Colonic mucosa (tissue), 4 donors: Measurements from ENCODE around the gene CUBN. TPM values are rescaled to one million over a fixed set of nuclear protein-coding genes. Genes with fewer than 3 reads are reported as not detected.

ENCODE experiments used
- DNase-seq: peaks from one replicate; pipeline ENCODE4 v3.0.0-alpha.2; 2020
- H3K27ac ChIP-seq: fragments of 200-600 bp; one replicate; pipeline ENCODE4 v1.8.0; 2021
- H3K27me3 ChIP-seq: fragments of 200-600 bp; one replicate; pipeline ENCODE4 v1.8.0; 2021
- H3K36me3 ChIP-seq: fragments of 200-600 bp; one replicate; pipeline ENCODE4 v1.8.0; 2021
- H3K4me1 ChIP-seq: fragments of 200-600 bp; one replicate; pipeline ENCODE4 v1.8.0; 2021; ENCODE audit warnings: mild to moderate bottlenecking
- H3K4me3 ChIP-seq: fragments of 200-600 bp; one replicate; pipeline ENCODE4 v1.8.0; 2021
- H3K9ac ChIP-seq, 2 donors: one replicate each; pipeline ENCODE4 v1.7.0; 2013; ENCODE audit warnings: control low read depth in 2 of 2, low read depth in 2 of 2, low read length in 2 of 2
- H3K9me3 ChIP-seq: fragments of 200-600 bp; one replicate; pipeline ENCODE4 v1.8.0; 2021
- intact Hi-C: fragments of 100-400 bp; cut with DNase I; formaldehyde crosslinking; loops from one replicate; pipeline ENCODE4 v1.14.1; 2022
- total RNA-seq, 2 donors: library from RNA; stranded (reverse); fragmentation: NEBNext Ultra II Directional in 1 of 2; extraction: Animal tissue kit (Norgen Biotek cat#: 25700) in 1 of 2; gene quantifications; one replicate each; pipeline ENCODE4 v1.2.1, GENCODE V29; 2021
- TF ChIP-seq, protein P1 (sequence below): fragments of 200-600 bp; IDR thresholded peaks from one replicate; pipeline ENCODE4 v1.8.0; 2022; ENCODE audit warnings: antibody characterized with exemption, mild to moderate bottlenecking
- donor health status: healthy.
- donor health status: DM: no; HTN: no; CAD: no.
- donor health status: DM: no; HTN: no; CAD: no.

CUBN gene
- total RNA-seq, 2 donors from 2014 or later: 0.25 to 0.42 TPM

DNA sequence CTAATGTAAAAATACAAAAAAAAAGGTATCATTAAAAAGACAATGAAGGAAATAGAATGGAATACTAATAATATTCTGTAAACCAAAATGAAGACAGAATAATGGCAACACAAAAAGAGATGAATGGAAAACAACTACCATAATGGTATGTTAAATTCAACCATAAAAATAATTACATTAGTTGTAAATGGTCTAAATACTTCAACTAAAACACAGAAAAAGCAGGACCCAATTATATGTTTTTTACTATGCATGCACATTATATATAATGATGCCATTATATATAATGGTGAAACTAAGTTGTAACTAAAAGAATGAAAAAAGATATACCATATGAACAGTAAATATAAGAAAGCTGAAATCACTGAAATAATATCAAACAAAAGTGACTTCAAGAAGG is 76.5 kb downstream of the CUBN start:
- TF ChIP-seq, protein P1, sequence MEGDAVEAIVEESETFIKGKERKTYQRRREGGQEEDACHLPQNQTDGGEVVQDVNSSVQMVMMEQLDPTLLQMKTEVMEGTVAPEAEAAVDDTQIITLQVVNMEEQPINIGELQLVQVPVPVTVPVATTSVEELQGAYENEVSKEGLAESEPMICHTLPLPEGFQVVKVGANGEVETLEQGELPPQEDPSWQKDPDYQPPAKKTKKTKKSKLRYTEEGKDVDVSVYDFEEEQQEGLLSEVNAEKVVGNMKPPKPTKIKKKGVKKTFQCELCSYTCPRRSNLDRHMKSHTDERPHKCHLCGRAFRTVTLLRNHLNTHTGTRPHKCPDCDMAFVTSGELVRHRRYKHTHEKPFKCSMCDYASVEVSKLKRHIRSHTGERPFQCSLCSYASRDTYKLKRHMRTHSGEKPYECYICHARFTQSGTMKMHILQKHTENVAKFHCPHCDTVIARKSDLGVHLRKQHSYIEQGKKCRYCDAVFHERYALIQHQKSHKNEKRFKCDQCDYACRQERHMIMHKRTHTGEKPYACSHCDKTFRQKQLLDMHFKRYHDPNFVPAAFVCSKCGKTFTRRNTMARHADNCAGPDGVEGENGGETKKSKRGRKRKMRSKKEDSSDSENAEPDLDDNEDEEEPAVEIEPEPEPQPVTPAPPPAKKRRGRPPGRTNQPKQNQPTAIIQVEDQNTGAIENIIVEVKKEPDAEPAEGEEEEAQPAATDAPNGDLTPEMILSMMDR: no peak

GRCh38 chr10:17051851-17052250 is 77.8 kb downstream of the CUBN start:
- TF ChIP-seq, protein P1: no peak
- intact Hi-C loops: no loop called here

More for the DNA sequence above, 76.5 kb downstream of the CUBN start:
- H3K4me3 ChIP-seq: no peak overlapping the region
- no peaks in the 10 kb centered on the region for H3K36me3 ChIP-seq
- no peaks in the 10 kb centered on the region for H3K27me3 ChIP-seq
- DNase-seq: no peak
- intact Hi-C loops: no loop called here
- no peaks in the 10 kb centered on the region for H3K9me3 ChIP-seq
- H3K9ac ChIP-seq: no peak overlapping the region
- H3K4me1 ChIP-seq: no peaks in the 10 kb centered on the region
- H3K27ac ChIP-seq: no peak overlapping the region

GRCh38 chr10:17049195-17049594 is 80.4 kb downstream of the CUBN start:
- Histone ChIP-seq H3K27ac (no peak overlapping the region), H3K4me3 (no peak overlapping the region), H3K36me3 (no peaks in the 10 kb centered on the region), H3K9me3 (no peaks in the 10 kb centered on the region), H3K27me3 (no peaks in the 10 kb centered on the region), H3K4me1 (no peaks in the 10 kb centered on the region), H3K9ac (no peak overlapping the region)
- no peak for DNase-seq
- intact Hi-C loops: no loop called here
- TF ChIP-seq, protein P1: no peak

More at GRCh38 chr10:17051851-17052250, 77.8 kb downstream of the CUBN start:
- H3K27me3 ChIP-seq: no peaks in the 10 kb centered on the region
- DNase-seq: no peak
- H3K4me3 ChIP-seq: no peak overlapping the region
- H3K4me1 ChIP-seq: no peaks in the 10 kb centered on the region
- H3K27ac ChIP-seq: no peak overlapping the region
- H3K9me3 ChIP-seq: no peaks in the 10 kb centered on the region
- no peaks in the 10 kb centered on the region for H3K36me3 ChIP-seq
- no peak overlapping the region for H3K9ac ChIP-seq

DNA sequence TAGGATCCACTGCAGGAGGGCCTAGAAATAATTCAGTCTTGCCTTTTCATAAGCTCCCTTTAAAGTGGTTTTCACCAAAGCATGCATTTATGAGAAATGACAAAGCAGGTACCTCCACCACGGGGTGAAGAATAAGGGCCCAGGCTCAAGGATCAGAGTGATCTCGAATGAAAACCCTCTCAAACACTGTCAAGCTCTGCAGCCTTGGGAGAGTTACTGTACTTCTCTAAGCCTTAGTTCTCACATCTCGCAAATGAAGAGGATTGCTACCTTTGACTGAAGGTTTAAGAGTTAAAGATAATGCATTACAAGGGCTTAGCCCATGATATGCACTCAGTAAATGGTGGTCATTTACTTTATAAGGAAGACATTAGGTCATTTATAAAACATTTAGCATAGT is 81.7 kb downstream of the CUBN start:
- no peaks in the 10 kb centered on the region for H3K36me3 ChIP-seq
- intact Hi-C loops: no loop called here
- H3K27me3 ChIP-seq: no peaks in the 10 kb centered on the region
- no peaks in the 10 kb centered on the region for H3K4me1 ChIP-seq
- H3K9ac ChIP-seq: no peak overlapping the region
- TF ChIP-seq, protein P1: no peak
- H3K4me3 ChIP-seq: no peak overlapping the region
- H3K27ac ChIP-seq: no peak overlapping the region
- DNase-seq: no peak
- H3K9me3 ChIP-seq: no peaks in the 10 kb centered on the region

DNA sequence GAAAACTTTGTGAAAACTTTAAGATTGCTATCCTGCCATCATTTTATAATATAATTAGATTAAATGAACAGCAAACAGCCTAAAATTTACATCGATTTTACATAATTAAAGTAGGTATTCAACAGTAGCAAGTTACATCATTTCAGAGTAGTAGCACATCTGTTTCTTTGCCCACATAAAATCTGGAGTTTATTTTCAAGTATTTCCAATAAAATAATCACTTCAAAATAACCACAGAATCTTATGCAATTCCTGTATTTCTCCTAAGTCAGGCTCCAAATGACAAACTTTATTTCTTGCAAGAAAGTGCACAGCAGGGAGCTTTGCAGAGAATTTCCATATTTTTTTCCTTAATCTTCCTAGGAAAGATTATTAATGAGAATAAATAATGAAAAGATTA is 82.6 kb downstream of the CUBN start:
- Histone ChIP-seq H3K27me3 (no peaks in the 10 kb centered on the region), H3K9me3 (no peaks in the 10 kb centered on the region), H3K27ac (no peak overlapping the region), H3K4me1 (no peaks in the 10 kb centered on the region), H3K9ac (no peak overlapping the region), H3K4me3 (no peak overlapping the region), H3K36me3 (no peaks in the 10 kb centered on the region)
- TF ChIP-seq, protein P1: no peak
- intact Hi-C loops: no loop called here
- DNase-seq: no peak

DNA sequence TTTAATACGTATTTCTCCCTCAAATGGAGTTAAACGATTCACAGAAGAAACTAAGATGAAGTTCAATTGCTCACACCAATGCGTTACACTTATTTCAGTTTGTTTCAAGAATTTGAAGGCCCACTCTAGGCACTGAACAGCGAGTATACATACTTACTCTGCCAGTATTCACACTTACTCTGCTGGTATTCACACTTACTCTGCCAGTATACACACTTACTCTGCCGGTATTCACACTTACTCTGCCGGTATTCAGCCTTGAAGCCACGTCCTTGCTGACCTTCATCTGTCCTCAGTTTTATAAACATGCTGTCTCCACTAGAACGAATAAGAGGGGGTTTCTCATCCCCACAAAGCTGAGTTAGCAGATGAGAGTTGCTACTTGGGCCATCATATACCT is 86.0 kb downstream of the CUBN start:
- Histone ChIP-seq H3K36me3 (no peaks in the 10 kb centered on the region), H3K9me3 (no peaks in the 10 kb centered on the region), H3K9ac (no peak overlapping the region), H3K27me3 (no peaks in the 10 kb centered on the region), H3K4me3 (no peak overlapping the region), H3K4me1 (no peaks in the 10 kb centered on the region), H3K27ac (no peak overlapping the region)
- no peak for DNase-seq
- intact Hi-C loops: no loop called here
- TF ChIP-seq, protein P1: no peak
